ENCODE measurements around the gene ELMO1. TPM values are rescaled to one million over a fixed set of nuclear protein-coding genes. Genes with fewer than 3 reads are reported as not detected.

The ELMO1 gene
- total and polyA plus RNA-seq, 2 of the 13 experiments (the other 11 are each of a cell fraction or from before 2014, with no cell fraction given), result 0.11 to 0.17 TPM

- TF ChIP-seq, protein P1, sequence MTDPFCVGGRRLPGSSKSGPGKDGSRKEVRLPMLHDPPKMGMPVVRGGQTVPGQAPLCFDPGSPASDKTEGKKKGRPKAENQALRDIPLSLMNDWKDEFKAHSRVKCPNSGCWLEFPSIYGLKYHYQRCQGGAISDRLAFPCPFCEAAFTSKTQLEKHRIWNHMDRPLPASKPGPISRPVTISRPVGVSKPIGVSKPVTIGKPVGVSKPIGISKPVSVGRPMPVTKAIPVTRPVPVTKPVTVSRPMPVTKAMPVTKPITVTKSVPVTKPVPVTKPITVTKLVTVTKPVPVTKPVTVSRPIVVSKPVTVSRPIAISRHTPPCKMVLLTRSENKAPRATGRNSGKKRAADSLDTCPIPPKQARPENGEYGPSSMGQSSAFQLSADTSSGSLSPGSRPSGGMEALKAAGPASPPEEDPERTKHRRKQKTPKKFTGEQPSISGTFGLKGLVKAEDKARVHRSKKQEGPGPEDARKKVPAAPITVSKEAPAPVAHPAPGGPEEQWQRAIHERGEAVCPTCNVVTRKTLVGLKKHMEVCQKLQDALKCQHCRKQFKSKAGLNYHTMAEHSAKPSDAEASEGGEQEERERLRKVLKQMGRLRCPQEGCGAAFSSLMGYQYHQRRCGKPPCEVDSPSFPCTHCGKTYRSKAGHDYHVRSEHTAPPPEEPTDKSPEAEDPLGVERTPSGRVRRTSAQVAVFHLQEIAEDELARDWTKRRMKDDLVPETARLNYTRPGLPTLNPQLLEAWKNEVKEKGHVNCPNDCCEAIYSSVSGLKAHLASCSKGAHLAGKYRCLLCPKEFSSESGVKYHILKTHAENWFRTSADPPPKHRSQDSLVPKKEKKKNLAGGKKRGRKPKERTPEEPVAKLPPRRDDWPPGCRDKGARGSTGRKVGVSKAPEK (CRISPR knock-in tag; IDR thresholded peaks at IDR 0.05; ENCODE audit: borderline replicate concordance), result no peak
These were observed 378.6 kb downstream of the ELMO1 start (continued) for GRCh38 chr7:37070031-37070430.

DNA sequence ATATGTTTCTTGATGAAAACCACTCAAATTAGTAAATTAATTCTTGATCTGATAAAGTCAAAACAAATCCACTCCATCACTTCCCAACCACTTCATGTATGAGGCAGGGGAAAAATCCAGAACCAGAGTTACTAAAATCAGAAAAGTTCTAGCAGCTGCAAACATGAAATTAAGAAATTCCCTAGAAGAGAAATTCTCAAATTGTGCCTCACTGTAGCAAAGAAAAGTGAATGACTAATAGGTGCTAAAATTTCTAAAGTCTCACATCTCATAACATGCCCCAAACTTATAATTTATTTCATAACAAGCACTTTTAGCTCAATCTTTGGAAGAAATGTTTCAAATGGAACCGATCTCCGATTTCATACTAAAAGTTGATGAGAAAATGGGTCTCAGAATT is 379.3 kb downstream of the ELMO1 start:
- Histone ChIP-seq H3K4me3 (replicated peaks in 1 of 3; ENCODE audit: insufficient read depth in 1 of 3, low read depth in 2 of 3, low read length in 3 of 3) (no peak overlapping the region), H3K9me3 (ENCODE audit: low read length) (no peaks in the 10 kb centered on the region), H4K20me1 (ENCODE audit: insufficient read depth, low read length) (no peaks in the 10 kb centered on the region), H3K27me3 (ENCODE audit: control insufficient read depth in 1 of 2, insufficient read depth in 2 of 2, low read length in 2 of 2) (no peaks in the 10 kb centered on the region), H3K36me3 (replicated peaks in 1 of 2; ENCODE audit: control insufficient read depth in 1 of 2, insufficient read depth in 2 of 2, low read length in 2 of 2) (no peaks in the 10 kb centered on the region), H2AFZ (ENCODE audit: low read length) (no peak overlapping the region), H3K4me1 (ENCODE audit: insufficient read depth, low read length) (peaks cover 13% of the 10 kb centered on the region), H3K4me2 (ENCODE audit: low read depth, low read length) (no peak overlapping the region), H3K9ac (ENCODE audit: insufficient read depth, low read depth, low read length) (no peak overlapping the region), H3K27ac (ENCODE audit: extremely low read length, insufficient read depth, low read length) (no peak overlapping the region), H3K79me2 (ENCODE audit: insufficient read depth, low read length) (no peaks in the 10 kb centered on the region)
- no TSS peak for BruUV-seq (replicated peaks)
- DNase-seq (ENCODE audit: low spot score) (no peak), ATAC-seq (no peak), FAIRE-seq (no peak)
- in situ Hi-C loops (cut with HindIII; ENCODE audit: extremely low pct_ligation_motif_present, low pct_unique_long_range_greater_than_20kb), result no loop called here
- WGBS (ENCODE audit: low lambda C conversion rate), result 86% methylated on average over 2 of the region's 2 CpGs
- ChIA-PET POLR2A (no interaction called here), CTCF (ENCODE audit: low intra/inter-chr PET ratio, low total read pairs) (no interaction called here)
- intact Hi-C loops (cut with micrococcal nuclease; ENCODE audit: unreplicated experiment), result no loop called here
- TF ChIP-seq CEBPG (CRISPR knock-in tag; IDR thresholded peaks at IDR 0.05) (no peak), ZNF205 (CRISPR knock-in tag; IDR thresholded peaks at IDR 0.05) (no peak), PLSCR1 (CRISPR knock-in tag; IDR thresholded peaks at IDR 0.05; ENCODE audit: borderline replicate concordance) (no peak), THYN1 (CRISPR knock-in tag; IDR thresholded peaks at IDR 0.05; ENCODE audit: borderline replicate concordance, low read depth) (no peak), PAXIP1 (CRISPR knock-in tag; conservative IDR thresholded peaks at IDR 0.05) (no peak), PAWR (CRISPR knock-in tag; IDR thresholded peaks at IDR 0.05; ENCODE audit: borderline replicate concordance) (no peak), ZNF550 (CRISPR knock-in tag; IDR thresholded peaks at IDR 0.05; ENCODE audit: borderline replicate concordance) (no peak), FLYWCH1 (CRISPR knock-in tag; IDR thresholded peaks at IDR 0.05) (no peak), ZNF737 (CRISPR knock-in tag; IDR thresholded peaks at IDR 0.05; ENCODE audit: borderline replicate concordance) (no peak), CEBPB (IDR thresholded peaks at IDR 0.05; ENCODE audit: borderline replicate concordance, low read depth, low read length) (no peak), ZBTB20 (CRISPR knock-in tag; IDR thresholded peaks at IDR 0.05; ENCODE audit: borderline replicate concordance, low read depth) (no peak)
- TF ChIP-seq, protein P2, sequence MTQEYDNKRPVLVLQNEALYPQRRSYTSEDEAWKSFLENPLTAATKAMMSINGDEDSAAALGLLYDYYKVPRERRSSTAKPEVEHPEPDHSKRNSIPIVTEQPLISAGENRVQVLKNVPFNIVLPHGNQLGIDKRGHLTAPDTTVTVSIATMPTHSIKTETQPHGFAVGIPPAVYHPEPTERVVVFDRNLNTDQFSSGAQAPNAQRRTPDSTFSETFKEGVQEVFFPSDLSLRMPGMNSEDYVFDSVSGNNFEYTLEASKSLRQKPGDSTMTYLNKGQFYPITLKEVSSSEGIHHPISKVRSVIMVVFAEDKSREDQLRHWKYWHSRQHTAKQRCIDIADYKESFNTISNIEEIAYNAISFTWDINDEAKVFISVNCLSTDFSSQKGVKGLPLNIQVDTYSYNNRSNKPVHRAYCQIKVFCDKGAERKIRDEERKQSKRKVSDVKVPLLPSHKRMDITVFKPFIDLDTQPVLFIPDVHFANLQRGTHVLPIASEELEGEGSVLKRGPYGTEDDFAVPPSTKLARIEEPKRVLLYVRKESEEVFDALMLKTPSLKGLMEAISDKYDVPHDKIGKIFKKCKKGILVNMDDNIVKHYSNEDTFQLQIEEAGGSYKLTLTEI (CRISPR knock-in tag; conservative IDR thresholded peaks at IDR 0.05), result no peak
- TF ChIP-seq, protein P3, sequence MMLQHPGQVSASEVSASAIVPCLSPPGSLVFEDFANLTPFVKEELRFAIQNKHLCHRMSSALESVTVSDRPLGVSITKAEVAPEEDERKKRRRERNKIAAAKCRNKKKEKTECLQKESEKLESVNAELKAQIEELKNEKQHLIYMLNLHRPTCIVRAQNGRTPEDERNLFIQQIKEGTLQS (CRISPR knock-in tag; IDR thresholded peaks at IDR 0.05), result no peak

Data from HepG2 (cell line).